Measurements from ENCODE around the gene PHRF1.

The PHRF1 gene

DNA sequence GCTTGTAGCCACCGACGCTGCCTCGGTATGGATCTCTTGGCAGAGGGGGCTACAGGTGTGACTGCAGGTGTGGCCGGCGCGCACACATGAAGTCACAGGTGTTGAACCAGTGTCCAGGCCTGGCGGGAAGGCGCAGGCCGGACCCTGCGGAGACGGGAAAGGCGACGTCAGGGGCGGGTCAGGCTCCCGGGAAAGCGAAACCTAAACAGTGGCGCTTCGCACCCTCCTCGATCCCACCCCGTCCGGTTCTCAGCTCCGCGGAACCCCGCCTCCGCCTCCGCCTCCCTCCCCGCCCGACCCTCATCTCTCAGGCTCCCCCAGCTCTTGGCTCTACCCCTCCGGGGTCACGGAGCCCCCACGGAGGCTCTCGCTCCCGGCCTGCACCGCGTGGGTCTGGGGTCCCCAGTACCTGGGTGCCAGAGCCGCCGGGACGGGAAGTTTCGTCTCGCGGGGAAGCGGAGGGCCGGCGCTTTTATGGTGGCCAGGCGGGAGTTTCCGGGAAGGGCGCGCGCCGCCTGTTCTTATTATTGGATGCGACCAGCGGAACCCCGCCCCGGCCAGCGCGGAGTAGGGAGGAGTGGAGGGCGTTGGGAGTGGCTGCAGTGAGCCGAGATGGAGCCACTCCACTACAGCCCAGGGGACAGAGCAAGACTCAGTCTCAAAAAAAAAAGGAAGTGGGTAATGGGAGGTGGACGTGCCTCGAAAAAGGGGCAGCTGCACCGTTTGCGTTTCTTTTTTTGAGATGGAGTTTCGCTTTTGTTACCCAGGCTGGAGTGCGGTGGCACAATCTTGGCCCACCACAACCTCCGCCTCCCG, 39.4 kb downstream of the PHRF1 start, which contains the start of gene IRF7:
Gene IRF7, minus strand, starts transcription at position 447 of the 816 bp plus-strand sequence. CDS start 586 bp downstream, outside the sequence.
- DNase-seq (ENCODE audit: low read depth): peak; percentile 75

DNA sequence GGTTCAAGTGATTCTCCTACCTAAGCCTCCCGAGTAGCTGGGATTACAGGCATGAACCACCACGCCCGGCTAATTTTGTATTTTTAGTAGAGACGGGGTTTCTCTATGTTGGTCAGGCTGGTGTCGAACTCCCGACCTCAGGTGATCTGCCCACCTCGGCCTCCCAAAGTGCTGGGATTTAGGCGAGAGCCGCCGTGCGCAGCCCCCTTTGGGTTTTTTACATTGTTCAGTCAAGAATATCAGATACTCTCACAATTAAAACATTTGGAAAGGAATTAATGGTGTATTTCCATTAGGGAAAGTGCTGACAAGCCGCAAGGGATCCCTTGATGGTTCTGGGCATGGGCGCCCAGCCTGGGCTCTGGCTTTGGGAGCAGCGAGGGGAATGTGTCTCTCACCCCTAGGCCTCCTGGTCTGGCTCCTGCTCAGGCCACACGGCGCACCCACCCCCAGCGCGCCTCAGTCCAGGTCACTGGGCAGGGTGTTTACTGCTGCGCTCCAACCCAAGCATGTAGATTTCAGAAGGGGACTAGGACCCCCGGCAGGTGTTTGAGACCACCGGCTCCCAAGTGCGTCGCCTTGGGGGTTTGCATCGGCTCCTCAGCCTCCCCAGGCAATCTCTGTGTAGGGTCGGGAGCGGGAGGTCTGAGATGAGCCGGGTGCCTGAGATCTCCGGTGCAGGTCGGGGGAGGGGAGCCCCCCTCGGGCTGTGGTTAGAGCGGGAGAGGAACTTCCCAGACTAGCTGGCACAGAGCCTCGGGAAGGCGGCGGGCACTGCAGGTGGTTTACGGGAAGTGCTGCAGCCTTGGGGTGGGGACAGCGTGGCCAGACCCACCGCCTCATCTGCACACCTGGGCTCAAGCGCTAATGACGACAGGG, 40.3 kb downstream of the PHRF1 start:
- DNase-seq (ENCODE audit: low read depth): no peak

DNA sequence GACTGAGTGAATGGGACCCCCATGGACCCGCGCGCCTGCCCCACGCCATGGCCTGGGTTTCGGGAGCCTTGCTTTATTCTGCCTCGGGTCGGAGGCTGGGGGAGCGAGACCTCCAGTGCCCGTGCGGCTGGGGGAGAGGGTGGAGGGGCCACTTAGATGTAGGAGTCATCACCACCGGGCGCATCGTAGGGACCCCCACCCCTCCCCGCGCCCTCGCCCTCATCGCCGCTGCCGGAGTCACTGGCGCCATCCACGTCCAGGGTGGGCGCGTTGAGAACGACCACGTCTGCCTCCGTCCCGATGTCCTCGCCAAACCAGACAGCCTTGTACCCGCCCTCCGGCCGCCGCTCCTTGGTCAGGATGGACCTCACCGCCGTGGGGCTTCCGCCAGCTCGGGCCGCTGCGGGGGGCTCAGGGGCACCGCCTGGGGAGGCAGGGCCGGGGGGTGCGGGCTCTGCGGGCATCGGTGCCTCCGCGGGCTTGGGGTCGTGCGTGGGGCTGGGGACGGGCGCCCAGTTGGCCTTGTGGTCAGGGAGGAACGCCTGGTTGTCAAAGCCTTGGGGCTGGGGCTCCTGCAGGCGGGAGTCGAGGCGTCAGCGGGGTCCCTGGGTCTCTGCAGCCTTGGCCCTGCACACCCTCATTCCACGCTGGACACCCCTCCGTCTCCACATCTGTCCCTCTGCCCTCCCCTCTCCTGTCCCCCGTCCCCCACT, 41.1 kb downstream of the PHRF1 start:
- DNase-seq (ENCODE audit: low read depth): no peak

DNA sequence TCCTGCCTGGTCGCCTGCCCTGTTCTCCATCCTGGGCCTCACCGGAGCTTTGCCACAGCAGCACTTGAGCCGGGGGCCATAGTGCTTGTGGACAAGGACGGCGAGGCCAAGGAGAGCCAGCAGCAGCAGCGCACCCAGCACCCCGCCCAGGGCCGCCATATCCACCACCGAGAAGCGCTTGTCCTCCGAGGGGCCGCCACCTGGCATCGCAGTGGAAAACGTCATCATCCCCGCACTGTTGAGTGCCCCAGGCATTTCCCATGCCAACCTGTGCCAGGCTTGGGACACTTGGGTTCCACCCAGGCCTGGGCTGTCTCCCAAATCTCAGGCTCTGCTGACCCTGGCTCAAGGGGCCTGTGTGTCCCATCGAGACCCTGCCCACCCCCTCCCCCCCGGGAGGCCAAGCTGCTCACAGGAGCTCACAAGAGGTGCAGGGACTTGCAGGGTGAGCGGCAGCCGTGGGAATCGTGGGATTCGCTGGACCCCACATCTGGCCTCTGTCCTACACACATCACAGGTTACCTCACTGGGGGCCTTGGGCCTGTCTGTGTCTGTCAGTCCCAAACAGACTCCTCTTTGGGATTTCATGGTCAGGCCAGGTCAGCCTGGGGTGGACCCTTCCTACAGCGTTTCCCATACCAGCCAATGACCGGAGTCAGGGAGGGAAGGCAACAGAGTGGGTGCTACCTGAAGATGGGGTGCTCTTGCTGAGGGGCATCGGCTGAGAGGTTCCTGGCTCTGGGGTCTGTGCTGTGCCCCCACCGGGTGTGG, 41.8 kb downstream of the PHRF1 start:
- no peak for DNase-seq (ENCODE audit: low read depth)

DNA sequence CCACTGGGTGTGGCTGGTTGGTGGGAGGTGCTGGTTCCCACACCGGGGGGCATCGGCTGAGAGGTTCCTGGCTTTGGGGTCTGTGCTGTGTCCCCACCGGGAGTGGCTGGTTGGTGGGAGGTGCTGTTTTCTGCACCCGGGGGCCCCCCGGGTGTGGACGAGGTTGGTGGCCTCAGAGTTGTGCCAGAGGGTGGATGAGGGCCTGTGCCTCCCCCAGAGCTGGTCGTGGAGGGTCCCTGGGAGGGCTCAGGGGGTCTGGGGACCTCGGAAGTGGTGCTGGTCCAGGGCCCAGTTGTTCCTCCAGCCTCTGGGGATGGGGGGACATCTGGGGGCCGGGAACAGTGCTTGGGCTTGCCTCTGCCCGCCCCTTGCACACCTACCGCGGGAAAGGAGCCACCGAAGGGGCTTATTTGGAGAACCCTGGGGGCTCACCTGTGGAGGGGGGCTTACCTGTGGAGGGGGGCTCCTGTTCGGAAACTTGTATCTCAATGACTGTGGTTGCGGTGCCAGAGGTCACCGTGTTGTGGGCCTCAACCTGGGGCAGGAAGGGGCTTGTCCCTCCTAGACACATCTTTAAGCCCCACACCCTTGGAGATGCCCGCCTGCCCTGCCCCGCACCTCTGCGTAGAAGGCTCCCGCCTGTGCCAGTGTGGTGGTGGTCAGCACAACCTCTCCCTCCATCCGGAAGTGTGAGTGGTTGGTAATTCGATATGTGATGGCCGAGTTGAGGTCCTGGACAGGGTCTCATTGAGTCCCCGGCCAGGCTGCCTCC, 42.8 kb downstream of the PHRF1 start:
- no peak for DNase-seq (ENCODE audit: low read depth)

DNA sequence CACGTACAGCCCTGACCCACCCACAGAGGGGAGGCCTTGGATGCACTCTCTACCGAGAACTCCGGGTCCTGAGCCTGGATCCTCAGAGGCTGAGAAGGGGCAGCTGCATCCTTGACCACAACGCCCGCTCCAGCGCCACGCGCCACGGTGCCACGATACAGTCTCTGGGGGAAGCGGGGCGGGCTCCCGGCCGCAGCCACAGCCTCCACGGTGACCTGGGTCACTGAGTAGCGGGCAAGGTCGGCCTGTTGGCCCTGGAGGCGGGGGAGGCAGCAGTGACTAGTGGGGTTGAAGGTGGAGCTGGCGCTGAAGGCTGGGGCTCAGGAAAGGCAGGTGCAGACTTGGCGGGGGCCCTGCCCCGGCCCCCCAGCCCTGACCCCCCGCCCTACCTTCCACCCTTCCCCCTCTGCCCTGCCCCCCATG, 43.4 kb downstream of the PHRF1 start:
- DNase-seq (ENCODE audit: low read depth): no peak

DNA sequence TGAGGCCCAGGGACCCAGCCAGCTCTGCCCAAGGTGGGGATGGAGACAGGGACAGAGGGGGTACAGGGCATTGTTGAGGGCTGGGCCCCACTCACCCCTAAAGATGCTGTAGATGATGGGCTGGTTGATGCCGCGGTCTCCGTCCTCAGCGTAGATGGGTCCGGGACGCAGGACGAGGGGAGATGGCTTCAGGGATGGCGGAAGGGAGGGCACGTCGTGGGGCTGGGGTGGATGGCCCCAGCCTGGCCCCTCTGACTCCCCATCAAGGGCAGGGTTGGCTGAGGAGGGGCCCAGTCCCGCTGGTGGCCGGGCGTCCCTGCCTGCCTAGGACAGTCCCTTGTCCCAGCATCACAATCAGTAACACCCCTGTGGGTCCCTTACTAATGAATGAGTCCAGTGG, 43.9 kb downstream of the PHRF1 start:
- no peak for DNase-seq (ENCODE audit: low read depth)

DNA sequence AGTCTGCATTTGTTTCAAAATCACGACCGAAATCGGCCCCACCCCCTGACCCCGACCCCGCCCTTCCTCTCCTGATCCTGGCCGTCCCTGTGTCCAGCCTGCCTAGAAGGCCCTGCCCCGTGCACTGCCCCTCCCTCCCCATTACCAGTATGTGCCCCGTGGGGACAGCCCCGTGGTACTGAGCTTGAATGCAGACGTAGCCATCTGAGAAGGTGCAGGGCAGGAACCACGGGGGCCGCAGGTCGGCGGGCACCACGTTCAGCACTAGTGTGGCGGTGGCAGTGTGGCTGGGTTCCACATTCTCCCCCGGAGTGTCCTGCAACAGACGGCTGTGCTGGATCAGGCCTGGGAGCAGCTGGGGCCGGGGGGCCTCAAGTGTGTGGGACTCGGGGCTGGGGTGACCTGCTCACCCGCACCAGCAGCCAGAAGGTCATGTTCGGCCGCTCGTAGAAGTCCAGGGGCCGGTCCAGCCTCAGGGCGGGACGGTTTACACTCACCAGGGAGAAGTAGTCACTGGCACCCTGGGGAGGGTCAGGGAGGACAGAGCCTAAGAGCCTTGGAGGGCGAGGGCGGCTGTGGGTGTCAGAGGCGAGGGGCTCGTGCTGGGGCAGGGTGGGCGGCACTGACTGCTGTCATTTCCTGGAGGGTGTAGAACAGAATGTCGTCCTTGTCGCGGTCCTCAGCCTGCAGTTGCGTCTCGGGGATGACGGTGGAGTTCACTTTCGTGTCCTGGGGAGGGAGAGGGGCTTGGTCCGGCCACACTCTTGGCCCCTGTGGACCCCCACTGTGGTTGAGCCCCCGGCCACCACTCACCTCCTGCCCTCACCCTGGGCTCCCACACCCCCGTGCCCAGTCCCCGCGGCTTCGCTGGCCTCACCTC, 44.9 kb downstream of the PHRF1 start:
- no peak for DNase-seq (ENCODE audit: low read depth)

DNA sequence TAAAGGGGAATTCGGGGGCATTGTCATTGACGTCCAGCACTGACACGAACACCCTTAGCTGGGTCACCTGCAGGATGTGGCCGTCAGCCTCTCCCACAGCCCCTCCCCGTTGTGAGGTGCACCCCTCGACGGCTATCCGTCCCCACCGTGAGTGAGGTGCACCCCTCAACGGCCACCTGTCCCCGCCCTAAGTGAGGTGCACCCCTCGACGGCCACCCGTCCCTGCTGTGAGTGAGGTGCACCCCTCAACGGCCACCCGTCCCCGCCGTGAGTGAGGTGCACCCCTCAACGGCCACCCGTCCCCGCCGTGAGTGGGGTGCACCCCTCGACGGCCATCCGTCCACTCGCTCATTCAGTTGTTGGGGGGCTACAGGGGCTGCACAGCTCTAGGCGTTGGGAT, 45.6 kb downstream of the PHRF1 start:
- no peak for DNase-seq (ENCODE audit: low read depth)

DNA sequence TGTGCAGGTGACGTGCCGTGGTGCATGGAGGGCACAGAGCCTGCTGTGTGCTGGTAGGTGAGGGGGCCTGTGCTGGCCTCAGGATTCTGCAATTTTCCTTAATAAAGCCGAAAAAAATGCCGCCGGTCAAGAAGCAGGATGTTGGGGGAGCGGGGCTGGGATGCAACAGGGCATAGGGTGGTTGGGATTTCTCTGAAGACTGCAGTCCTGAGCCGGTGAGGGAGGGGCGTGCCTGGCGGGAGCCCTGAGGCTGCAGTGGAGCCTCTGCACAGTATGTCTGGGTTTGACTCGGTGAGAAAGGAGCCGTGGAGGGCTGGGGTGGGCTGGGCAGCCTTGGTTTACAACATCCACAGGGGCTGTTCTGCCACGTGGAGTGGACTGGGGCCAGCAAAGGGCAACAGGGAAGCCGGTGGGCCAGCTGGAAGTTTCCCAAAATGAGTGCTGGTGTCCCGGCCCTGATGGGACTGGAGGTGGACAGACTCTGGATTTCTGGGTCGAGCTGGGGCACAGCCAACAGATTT, 47.1 kb downstream of the PHRF1 start:
- DNase-seq (ENCODE audit: low read depth): no peak

DNA sequence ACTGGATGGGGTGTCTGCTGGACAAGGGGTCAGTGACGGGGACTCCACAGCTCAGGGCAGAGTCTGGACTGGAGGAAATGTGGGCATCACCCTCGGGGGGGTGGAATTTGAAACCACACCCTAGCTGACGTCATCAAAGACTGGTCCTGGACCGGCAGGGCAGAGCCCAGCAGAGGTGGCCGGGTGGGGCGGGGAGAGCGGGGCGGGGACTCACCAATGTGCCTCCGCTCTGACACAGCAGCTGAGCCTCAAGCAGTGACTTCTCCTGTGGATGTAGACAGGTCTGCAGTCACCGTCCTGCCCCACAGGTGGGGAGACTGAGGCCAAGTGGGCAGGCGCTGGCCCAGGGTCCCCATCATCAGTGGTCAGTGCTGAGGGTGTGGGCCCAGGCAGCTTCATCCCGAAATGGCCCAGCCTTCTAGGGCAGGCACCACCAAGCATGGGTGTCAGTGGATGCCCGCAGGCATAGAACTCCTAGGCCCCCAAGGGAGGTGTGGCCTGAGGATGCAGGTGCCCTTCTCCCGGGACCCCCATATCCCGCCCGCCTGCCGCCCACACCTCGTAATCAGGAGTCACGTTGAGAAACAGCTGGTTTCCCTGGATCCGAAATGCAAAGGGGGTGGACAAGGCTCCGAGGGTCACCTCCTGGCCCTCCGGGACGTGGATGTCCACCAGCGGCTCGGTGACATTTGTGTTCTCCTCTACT, 47.9 kb downstream of the PHRF1 start:
- DNase-seq (ENCODE audit: low read depth): no peak

DNA sequence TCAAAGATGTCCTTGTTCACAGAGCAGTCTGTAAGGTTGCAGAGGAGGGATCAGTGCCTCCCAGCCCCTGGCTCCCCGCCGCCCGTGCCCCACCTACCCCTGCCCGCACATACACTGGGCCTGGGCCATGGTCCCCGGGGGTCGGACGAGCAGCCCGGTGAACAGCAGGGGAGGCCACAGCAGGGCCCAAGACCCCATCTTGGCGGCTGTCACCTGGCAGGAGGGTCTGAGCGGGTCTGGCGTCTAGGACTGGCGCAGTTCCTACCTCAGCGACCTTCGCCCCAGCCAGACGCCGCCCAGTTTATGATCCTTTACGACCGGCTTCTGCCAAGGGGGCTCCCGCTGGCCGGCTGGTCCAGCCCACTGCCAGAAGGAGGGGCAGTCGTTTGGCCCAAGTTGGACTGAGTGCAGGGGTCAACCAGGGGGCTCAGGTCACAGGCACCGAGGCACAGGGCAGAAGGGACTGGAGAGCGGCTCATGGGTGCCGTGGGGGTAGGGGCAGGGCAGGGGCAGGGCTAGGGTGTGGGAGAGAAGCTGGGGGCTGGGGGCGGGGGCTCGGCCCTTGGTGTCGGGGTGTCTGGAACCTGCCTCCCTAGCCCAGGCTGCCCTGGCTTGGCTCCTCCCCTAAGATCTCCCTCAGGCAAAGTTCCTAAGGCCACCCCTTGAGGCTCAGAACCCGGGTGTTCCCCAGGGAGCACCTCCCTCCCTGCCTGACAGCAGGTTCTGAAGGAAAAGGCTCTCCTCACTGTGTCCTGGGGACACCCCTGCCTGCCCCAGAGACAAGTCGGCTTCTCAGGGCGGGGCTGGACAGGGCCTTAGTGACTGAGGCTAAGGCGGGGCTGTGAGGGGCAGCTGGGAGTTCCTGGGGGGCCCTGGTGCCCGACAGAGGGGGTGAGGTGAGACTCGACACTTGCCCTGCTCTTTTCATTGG, 48.7 kb downstream of the PHRF1 start, which contains the start of gene CDHR5:
Gene CDHR5, minus strand, starts transcription at position 251 of the 931 bp plus-strand sequence. Its CDS starts 53 bp downstream, at position 198.
- DNase-seq (ENCODE audit: low read depth): no peak

DNA sequence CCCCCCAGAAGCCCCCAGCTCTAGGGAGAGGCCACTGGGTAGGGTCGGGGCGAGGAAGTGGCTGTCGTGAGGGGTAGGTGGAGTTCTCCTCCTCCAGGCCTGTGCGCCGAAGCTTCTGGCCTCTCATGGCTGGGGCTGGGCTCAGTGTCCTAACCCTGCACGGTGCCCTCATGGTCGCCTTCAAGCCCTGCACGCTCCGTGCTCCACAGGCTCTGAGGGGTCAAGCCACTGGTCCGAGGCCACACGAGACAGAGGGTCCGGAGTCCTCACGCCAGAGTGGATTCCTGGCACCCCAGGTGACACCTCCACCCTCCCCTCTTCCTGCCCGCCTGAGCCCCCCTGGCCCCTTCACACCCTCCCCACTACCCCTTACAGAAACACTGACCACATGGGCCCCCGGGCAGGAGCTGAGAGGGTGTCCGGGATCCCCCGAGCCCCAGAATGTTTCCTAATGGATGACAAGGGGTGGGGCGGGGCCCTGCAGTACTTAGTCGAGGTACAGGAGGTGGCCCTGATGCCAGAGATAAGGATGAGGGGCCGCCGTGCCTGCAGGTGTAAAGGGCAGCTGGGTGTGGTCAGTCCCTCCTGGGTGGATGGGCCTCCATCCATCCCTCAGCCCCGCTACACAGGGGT, 49.5 kb downstream of the PHRF1 start:
- DNase-seq (ENCODE audit: low read depth): no peak

DNA sequence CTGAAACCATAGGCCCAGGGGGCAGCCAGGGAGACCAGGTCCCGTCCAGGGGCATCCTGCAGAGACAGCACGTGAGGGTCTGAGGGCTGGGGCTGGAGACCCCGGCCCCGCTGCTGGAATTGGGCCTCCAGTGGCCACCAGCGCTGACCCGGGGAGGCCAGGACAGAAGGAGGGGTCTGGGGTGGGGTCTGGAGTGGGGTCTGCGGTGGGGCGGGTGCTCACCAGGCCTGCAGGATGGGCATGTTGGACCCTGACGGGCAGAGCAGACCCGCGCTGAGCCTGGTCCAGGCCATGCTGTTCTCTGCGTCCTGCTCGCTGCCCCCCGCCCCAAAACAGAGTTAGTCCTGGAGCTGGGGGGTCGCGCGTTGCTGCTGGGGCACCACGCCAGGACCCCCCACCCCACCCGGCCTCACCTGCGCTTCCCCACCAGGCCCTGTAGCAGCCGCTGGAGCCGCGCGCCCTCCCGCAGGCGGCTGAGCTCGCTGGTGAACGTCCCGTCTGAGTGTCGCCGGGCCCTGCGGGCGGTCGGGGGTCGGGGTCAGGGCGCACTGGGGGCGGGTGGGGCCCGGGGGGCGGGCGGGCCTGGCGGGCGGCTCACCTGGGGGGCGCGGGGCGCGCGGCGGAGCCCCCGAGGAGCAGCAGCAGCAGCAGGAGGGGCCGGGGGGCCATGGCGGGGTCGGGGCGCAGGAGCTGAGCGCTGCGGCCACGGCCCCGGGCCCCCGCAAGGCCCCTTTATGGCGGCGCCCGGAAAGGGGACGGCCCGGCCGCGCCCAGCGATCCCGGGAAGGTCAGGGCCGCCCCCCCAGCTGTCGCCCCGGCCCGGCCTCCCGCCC, 50.4 kb downstream of the PHRF1 start, which contains the start of gene SCT:
Gene SCT, minus strand, starts transcription at position 707 of the 833 bp plus-strand sequence. Its CDS starts 38 bp downstream, at position 669.
- no peak for DNase-seq (ENCODE audit: low read depth)

DNA sequence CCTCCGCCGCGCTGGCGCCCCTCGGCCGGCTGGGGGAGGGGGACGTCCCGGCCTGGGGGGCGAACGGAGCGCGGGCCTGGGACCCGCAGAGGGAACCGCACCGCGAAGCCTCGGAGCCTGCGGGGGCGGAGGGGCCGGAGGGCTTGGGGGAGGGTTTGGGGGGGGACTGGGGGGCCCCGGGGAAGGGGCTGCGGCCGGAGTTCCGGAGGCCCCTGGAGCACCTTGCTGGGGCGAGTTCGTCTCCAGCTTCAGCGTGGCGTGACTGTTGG, 51.0 kb downstream of the PHRF1 start:
- DNase-seq (ENCODE audit: low read depth): no peak

DNA sequence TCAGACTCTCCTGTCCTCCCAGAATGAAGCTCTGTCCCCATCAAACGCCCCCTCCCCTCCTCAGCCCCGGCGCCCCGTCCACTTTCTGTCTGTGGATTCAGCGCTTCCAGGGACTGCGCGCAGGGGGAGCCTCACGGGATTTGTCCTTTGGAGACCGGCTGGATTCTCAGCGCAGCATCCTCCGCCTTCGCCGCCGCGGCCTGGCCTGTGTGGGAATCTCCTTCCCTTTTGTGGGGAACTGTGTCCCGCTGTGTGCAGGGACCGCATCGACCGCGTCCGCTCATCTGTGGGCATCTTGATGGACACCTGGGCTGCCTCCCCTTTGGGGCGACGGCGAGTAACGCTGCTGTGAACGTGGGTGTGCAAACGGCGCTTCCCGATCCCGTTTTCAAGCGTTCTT, 51.8 kb downstream of the PHRF1 start:
- DNase-seq (ENCODE audit: low read depth): no peak

DNA sequence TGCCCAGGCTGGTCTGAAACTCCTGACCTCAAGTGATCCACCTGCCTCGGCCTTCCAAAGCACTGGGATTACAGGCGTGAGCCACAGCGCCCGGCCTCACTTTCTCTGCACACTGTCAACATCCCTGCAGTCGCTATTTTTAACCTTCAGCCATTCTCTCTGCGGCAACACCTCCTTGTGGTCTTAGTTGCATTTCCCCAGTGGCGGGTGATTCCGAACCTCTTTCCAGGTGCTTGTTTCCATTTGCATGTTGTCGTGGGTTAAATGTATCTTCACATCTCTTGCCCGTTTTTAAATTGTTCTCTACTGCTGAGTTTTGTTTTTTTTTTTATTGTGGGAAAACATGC, 52.9 kb downstream of the PHRF1 start:
- no peak for DNase-seq (ENCODE audit: low read depth)

Data from stimulated activated CD4-positive, alpha-beta T cell treated with anti-CD3 and anti-CD28 coated beads, Interleukin-2, amount 100 ng/mL, for 4 hours (primary cell).